NCI-H128 (cell line): ENCODE data around the gene LIG3.
"Not testable (repeated sequence)": the region's sequence is repeated elsewhere in the genome, so short reads cannot be mapped to it uniquely, and the experiment has no call there.

ENCODE experiments used
- DNase-seq: peaks from one replicate; lab custom pipeline; 2025; ENCODE audit not compliant: unreplicated experiment; lab: John Stamatoyannopoulos, UW

The LIG3 gene

DNA sequence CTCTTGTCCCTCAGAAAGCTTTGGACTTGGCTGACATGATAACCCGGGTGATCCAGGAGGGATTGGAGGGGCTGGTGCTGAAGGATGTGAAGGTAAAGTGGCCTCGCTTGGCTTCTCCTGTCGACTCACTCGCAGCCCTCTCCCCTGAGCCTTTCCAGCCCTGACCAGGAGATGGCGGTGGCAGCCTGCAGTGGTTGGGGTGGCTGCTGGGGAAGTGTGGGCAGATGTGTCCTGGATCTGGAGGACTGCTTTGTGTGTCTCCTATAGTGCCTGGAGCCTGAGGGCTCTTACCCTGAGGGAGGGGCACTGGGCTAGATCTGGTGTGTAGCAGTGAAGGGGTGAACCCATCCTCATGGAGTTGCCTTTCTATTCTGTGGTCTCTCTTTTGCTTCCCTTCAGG, 17.9 kb downstream of the LIG3 start:
- no peak for DNase-seq

DNA sequence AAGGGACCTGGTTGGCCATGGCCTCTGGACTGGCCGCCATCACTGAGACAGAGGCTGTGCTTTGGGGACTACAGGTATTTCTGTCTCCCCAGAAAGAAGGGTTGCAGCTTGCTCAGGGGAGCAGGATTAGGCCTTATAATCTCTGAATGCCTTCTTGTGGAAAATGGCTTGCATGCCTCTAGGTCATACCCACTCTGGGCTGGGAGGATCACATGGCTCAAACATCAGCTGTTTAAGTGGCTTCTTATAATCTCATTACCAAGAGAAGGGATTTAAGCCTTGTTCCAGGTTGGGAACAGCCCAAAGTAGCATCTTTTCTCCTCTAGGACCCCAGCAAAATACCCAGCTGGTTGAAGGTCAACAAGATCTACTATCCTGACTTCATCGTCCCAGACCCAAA, 19.1 kb downstream of the LIG3 start:
- DNase-seq = no peak

DNA sequence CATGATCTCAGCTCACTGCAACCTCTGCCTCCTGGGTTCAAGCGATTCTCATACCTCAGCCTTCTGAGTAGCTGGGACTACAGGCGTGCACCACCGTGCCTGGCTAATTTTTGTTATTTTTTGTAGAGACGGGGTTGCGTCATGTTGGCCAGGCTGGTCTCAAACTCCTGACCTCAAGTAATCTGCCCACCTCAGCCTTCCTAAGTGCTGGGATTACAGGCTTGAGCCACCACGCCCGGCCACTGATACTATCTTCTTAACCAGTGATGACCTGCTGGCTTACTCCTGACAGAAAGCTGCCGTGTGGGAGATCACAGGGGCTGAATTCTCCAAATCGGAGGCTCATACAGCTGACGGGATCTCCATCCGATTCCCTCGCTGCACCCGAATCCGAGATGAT, 20.7 kb downstream of the LIG3 start:
- not testable (repeated sequence) for DNase-seq

DNA sequence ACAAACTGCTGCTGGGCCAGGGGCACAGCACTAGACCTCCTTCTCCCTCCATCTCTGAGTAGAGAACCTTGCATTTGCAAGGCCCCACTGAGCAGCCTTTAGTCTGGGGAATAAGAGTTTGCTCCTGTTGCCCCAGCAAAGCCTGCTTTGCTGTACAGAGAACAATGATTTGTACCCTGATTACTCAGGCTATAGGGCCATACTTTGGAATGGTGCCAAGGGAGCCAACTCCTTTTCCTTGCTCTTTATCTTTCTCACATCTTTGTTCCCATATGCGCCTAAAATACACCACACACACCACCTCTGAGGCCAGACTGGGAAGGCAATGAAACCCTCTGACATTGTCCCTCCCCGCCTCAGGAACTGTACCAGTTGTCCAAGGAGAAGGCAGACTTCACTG, 21.2 kb downstream of the LIG3 start:
- DNase-seq = no peak

DNA sequence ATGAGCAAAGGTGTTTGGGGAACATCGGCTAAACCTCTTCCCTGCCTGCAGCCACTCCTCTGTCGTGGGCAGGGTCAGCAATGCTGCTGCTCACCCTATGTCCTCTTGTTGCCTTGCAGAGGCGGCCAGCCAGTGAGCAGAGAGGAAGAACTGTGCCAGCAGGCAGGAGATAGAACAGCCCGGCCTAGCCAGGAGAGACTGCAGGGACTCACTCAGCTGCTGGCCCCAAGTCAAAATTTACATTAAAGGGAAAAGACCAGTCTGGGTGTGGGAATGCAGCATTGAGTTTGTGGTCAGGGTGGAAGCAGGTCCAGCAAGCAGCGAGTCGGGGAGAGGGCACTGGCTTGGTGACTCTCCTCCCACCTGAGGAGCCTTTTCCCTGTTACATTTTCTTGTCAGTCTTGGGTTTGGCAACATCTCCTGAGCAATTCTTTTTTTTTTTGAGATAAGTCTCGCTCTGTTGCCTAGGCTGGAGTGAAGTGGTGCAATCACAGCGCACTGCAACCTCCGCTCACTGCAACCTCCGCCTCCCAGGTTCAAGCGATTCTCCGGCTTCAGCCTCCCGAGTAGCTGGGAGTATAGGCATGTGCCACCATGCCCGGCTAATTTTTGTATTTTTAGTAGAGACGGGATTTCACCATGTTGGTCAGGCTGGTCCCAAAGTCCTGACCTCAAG, 22.7 kb downstream of the LIG3 start:
- no peak for DNase-seq

DNA sequence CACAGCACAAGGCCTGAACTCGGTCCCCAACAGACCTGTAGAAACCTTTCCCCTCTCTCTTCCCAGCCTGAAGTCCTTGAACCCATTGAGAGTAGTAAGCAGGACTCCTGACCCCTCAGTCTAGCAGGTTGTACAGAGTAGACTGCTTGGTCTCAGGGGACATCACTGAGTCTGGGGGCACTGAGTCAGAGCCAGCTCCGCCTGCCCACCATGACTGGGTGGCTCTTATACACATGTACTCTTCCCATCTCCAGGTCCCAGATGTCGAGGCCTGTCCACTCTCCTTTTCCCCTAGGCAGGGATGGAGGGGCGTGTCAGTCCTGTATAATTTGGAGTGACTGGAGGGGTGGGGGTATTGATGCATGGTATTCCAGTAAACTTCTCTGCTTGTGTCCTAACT, 23.5 kb downstream of the LIG3 start:
- no peak for DNase-seq

DNA sequence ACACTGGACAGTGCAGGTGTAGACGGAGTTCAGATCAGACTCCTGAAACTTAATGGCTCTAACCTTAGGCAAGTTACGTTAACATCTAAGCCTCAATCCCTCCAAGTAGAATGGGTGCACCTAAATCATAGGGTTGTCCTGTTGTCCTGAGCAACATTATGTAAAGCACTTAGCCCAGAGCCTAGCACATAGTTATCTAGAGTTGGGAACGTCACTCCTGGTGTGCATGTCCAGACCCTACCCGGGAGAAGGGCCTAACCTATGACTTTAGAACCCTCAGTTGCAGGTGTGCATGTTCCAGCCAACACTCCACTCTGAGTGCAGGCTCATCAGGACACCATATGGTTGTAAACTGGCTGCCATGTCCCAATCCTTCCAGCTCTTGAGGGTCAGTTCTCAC, 26.0 kb downstream of the LIG3 start:
- no peak for DNase-seq

DNA sequence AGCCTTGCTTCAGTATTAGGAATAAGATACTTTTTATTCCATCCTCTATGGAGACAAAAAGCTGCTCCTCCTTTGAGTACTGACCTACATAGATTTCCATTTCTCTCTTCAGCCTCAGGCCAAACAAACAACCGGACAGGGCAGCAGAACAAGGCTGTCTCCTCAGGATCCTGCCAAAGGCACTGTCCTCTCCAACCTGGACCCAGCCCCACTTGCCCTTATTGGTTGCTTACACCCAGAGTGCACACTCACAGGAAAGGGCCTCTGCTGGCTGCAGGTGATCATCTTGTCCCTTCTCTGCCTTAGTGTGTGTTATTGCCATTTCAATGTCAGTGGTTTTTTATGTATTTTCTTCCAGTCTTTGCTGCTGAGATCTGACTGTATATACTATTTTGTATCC, 26.6 kb downstream of the LIG3 start:
- no peak for DNase-seq

DNA sequence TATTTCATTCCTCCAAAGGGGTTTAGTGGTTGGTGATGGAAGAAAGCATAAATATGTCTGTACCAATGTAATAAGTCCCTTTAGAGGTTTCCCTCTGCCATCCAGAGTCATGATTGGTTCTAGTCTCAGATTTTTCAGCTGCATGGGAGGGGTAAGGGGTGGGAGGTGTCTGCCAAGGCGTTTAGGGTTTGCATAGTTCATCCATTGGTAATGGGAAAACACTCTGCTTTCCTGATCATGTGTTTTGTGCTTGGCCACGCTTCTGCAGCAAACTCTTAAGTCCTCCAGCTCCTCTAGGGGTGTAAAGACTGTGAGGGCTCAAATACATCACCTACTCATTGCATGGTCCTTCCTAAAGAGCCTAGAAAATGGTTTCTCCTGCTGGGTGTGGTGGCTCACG, 29.8 kb downstream of the LIG3 start:
- no peak for DNase-seq

DNA sequence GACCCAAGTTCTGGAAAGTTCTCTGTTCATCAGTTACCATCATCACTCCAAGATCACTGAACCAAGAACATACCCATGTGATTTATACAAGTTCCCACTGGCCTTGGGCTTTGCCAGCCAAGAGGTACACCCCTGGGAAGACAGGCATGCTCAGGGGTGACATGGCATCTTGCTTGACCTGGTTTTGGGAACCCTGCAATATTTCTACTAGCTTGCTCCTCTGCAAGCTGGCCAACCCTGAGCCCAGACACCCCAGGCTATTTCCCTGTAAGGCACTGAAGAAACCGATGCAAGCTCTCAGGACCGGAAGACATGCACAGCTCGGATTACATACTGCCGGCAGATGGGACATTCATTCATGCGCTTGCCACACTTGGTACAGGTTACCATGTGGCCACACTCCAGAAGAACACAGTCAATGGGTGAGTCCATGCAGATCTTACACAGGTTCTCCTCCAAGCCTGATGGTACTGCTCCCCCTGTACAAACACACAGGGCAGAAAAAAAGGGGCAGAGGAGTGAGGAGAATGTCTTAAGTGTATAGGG, 31.4 kb downstream of the LIG3 start:
- DNase-seq = no peak

DNA sequence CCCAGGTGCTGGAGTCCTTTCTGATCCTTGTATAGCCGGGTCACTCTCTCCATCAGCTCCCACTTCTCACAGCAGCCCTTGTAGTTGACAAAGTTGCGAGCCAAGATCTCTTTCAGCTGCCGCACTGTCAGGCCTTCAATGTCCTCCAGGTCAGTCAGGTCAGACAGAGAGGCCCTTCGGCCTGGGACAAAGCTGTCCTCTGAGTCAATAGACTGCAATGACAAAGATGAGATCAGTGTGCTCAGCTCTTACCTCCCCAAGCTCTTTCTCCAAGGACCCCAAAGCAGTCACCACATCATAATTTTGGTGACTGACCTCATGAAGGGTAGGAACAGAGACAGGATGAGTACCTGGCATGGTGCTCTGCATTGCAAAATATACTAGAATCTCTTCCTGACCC, 36.1 kb downstream of the LIG3 start:
- DNase-seq = no peak

DNA sequence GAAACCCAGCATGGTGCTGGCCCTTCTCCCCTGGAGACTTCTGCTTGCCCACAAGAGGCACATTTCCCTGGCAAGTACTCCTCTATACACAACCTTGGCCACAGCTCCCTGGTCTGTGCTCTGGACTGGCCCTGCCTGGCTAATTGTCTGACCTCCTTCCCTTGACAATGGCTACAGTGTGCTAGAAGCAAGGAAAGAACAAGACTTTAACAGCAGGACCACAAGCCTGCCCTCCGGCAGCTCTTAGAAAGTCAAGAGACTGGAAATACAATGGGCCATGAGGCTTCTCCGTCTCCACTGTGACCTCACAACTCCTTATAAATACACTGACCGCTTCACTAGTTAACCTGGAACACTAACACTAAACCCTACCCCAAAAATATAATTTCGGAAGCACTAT, 36.7 kb downstream of the LIG3 start:
- no peak for DNase-seq

DNA sequence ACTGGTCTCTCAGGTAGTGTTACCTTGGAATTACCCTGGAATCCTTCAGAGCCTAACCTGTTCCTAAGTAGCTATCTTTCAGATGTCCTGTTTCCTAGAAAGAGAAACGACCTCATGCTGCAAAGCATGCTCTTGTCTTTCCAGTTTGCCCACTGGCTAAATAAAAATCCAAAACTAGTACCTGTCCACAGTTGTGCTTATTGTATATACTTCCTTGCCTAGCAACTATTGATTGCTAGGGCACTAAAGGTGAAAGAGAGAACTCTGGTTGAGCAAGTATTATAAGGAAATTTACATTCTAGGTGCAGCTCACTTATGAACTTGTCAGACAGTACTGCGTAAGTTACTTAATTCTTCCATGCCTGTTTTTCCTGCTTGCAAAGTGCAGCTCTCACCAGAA, 38.5 kb downstream of the LIG3 start:
- DNase-seq = no peak

DNA sequence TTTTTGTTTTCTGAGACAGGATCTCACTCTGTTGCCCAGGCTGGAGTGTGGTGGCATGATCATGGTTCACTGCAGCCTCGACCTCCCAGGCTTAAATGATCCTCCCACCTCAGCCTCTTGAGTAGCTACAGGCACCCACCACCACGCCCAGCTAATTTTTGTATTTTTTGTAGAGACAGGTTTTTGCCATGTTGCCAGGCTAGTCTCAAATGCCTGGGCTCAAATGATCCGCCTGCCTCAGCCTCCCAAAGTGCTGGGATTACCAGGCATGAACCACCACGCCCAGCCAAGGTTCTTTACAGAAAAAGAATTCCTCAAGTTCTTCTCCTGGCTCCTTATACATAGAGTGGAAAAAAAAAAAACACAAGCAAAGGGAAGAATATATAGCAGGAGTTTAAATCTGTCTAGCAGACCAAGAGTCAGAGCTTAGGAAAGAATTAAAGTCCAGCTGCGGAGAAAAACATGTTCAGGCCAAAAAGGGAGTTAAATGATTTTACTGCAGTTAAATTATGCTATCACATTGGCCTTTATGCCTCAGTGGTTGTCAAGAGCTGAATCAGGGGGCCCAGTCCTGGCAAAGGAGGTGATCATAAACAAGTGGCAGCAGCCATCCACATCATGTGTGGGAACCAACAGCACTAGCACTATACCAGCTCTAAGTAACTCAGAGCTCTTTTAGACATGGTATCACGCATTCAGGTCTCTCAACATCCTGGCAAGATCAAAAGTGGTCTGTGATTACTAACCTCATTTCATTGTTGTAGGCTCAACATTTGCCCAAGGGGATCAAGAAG, 39.3 kb downstream of the LIG3 start:
- DNase-seq = no peak

DNA sequence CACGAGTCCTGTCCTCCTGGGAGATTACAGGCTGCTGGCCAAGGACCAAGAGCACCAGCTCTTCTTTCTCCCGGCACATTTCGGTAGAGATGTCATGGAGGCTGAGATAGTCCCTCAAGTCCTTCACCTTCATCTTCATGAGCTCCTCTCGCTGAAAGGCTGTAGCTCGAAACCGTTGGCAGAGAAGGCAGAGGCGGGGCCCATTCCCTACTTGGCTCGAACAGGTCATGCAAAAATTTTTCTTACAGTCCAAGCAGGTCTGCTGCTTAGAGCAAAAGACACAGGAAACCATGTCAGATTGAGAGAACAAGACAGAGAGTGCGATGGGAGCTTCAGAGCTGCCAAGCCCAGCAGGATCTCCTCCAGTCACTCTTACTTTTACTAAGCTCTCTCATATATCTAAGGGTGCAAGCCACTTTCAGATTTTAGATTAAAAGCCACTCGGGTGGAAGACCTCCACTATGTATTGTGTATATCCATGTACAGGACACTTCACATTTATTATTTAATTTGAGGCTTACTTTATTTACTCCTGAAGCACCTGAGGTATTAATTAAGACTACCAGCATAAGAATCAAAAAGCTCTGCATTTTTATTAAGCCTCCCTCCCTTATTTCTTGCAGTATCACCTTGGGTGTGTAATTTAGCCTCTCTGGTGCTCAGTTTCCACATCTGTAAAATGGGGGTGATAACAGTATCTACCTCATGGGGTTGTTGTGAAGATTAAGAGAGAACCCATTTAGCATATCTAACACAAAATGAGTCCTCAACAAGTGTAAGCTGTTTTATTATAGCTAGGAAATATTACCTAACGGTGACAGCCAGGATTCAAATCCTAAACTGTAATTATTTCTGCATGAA, 41.4 kb downstream of the LIG3 start:
- DNase-seq = no peak

DNA sequence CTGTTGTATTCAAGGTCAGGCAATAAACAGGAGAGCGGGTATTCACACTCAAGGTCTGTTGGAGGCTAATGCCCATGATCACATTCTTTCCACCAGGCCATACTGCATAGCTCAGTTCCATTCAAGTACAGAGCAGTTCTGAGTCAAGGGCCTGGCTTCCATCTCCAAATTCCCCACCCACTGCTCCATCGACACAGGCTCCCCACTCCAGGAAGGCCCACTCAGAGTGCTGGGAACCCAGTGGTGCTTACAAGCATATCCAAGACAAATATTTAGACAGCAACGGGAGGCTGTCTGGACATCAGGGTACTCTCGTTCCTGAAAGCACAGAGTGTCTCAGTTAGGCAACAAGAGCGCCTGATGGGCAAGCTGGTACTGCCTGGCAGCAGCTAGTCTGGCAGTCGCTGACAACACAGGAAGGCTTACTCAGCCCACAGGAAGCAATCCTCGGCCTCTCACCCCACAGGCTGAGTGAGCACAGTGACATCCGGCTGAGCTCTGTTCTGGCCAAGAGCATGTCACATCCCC, 42.3 kb downstream of the LIG3 start:
- DNase-seq = no peak

DNA sequence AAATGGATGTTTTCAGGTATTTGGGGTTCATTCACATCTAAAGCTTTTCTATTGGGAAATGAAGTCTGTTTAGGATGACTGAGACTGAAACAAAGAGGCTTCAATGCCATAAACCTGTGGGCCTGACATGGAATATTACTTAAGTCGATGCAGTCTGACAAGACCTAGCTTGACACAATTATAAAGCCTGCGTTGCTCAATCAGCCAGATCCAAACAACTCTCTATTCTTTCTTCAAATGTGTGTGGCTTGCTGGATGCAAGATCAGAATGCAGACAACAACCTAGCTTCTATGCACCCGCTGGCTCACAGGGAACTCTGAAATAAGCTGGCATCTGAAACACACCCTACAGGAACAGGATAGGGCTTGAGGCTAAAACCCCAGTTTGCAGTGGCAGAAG, 43.2 kb downstream of the LIG3 start:
- DNase-seq = no peak

DNA sequence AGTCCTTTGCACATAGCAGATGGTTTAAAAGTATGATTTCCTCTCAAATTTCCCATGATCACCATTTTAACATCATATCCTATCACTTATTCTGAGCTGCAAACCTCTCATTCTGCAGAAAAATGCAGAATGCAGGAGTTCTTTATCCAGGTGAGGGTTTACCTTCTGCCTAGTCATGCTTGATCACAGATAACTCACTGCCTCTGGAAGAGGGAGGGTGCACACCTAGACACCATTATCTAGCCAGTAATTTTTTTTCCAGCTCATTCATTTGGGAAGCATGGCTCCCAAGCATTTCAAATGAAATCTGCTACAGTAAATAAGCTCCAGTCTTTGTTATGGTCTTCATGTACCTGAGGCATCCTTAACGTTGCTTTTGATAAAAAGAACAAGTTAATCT, 45.2 kb downstream of the LIG3 start:
- no peak for DNase-seq

DNA sequence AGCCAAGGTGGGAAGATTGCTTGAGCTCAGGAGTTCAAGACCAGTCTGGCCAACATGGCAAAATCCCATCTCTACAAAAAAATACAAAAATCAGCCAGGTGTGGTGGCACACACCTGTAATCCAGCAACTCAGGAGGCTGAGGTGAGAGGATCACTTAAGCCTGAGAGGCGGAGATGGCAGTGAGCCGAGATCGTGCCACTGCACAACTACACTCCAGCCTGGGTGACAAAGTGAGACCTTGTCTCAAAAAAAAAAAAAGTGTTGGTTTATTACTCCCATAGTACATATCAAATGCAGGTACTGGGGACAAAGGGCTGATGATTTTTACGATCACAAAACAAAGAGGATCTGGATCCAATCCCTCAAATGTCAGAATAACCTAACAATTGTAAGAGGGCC, 47.8 kb downstream of the LIG3 start:
- not testable (repeated sequence) for DNase-seq

DNA sequence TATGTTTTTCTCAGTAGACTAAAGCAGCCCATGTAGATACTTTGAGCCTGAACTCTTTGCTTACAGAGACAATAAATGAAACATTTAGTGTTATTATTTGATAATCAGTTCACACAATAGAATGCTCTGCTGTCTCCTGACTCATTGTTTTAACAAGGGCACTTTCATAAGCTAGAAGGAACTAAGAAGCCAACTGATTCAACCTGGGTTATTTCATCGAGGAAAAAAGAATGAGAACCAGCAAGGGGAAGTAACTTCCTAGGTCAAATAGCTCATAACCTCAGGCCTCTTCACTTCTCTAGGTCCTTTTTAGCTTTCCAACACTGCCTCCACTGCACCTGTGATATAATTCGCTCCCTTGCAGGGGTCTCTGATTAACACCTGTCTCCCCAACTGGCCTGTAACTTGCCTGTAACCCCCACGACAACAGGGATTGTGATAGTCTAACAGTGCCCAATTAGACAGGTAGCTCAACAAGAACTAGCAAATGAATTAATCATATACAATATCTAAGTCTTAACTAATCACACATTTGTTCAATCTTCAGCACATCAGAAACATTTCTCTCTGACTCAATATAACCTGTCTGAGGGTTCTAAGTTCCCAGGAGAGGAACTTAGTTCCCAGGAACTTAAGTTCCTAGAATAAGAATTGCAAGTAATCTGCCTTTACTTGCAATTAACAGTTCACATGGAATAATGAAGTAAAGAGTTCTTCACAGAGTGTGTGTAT, 48.4 kb downstream of the LIG3 start:
- DNase-seq = no peak

DNA sequence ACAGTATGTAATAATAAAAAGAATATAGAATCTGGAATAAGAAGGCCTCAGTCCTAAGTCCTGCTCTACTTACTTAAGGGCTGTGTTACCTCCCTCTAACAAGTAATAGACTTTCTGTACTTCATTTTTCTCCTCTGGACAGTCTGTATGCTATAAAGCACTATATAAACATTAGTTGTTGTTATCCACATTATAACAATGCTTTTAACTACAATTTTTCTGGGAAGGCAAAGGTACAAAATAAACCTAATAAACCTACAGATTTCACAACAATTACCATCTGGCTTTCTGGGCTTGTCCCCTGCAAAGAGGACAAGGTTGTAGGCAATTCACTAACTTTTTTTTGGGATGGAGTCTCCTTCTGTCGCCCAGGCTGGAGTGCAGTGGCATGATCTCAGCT, 50.5 kb downstream of the LIG3 start:
- DNase-seq = no peak
